ENCODE data around the gene MMP19.

DNA sequence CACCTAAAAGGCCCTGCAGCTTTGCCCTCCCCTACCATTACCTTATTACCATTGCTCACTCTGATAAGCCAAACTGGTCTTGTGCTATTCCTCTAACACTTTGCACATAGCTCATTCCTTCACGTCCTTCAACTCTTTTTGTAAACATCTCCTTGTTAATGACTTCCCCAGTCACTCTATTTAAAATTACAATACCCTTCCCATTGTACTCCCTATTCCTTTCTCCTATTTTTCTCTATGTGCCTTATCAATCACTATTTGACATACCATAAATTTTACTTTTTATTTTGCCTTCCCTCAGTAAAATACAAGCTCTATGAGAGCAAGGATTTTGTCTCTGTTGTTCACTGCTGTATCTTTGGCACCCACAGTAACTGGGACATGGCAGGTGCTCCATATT lies 30.6 kb downstream of the MMP19 start:
- TF ChIP-seq CTCF (IDR thresholded peaks at IDR 0.05 in 8 of 11, conservative IDR thresholded peaks at IDR 0.05 in 3 of 11) (no peak), POLR2AphosphoS5 (IDR thresholded peaks at IDR 0.05) (no peak)

Measured in spleen (tissue), 7 donors.